ENCODE data around the gene TOLLIP.

Gene TOLLIP

GRCh38 chr11:1281974-1282365 lies 27.5 kb downstream of the TOLLIP start:
- TF ChIP-seq POLR2AphosphoS5 (IDR thresholded peaks at IDR 0.05; ENCODE audit: low read depth, low read length): no peak
- TF ChIP-seq TAF1 (IDR thresholded peaks at IDR 0.05; ENCODE audit: borderline replicate concordance, low read depth, low read length): no peak
- TF ChIP-seq POLR2A (IDR thresholded peaks at IDR 0.05; ENCODE audit: low read depth, low read length): no peak
- DNase-seq (ENCODE audit: insufficient read length): no peak
- no peak for FAIRE-seq

- DNase-seq (ENCODE audit: insufficient read length) (no peak), FAIRE-seq (no peak)
- TF ChIP-seq POLR2A (IDR thresholded peaks at IDR 0.05; ENCODE audit: low read depth, low read length) (no peak), TAF1 (IDR thresholded peaks at IDR 0.05; ENCODE audit: borderline replicate concordance, low read depth, low read length) (no peak), POLR2AphosphoS5 (IDR thresholded peaks at IDR 0.05; ENCODE audit: low read depth, low read length) (no peak)
Measured at GRCh38 chr11:1281326-1281973, 28.0 kb downstream of the TOLLIP start.

GRCh38 chr11:1280116-1281035 lies 29.1 kb downstream of the TOLLIP start:
- DNase-seq (ENCODE audit: insufficient read length): no peak
- TF ChIP-seq TAF1 (IDR thresholded peaks at IDR 0.05; ENCODE audit: borderline replicate concordance, low read depth, low read length) (no peak), POLR2A (IDR thresholded peaks at IDR 0.05; ENCODE audit: low read depth, low read length) (no peak), POLR2AphosphoS5 (IDR thresholded peaks at IDR 0.05; ENCODE audit: low read depth, low read length) (no peak)
- FAIRE-seq: no peak

- FAIRE-seq (no peak), DNase-seq (ENCODE audit: insufficient read length) (no peak)
- no peak for TF ChIP-seq POLR2AphosphoS5 (IDR thresholded peaks at IDR 0.05; ENCODE audit: low read depth, low read length)
- TF ChIP-seq POLR2A (IDR thresholded peaks at IDR 0.05; ENCODE audit: low read depth, low read length): no peak
- no peak for TF ChIP-seq TAF1 (IDR thresholded peaks at IDR 0.05; ENCODE audit: borderline replicate concordance, low read depth, low read length)
Measured at GRCh38 chr11:1279674-1280055, 29.8 kb downstream of the TOLLIP start.

GRCh38 chr11:1278766-1279673 lies 30.4 kb downstream of the TOLLIP start:
- TF ChIP-seq POLR2AphosphoS5 (IDR thresholded peaks at IDR 0.05; ENCODE audit: low read depth, low read length): no peak
- no peak for TF ChIP-seq TAF1 (IDR thresholded peaks at IDR 0.05; ENCODE audit: borderline replicate concordance, low read depth, low read length)
- no peak for TF ChIP-seq POLR2A (IDR thresholded peaks at IDR 0.05; ENCODE audit: low read depth, low read length)
- no peak for FAIRE-seq
- no peak for DNase-seq (ENCODE audit: insufficient read length)

- no peak for TF ChIP-seq POLR2AphosphoS5 (IDR thresholded peaks at IDR 0.05; ENCODE audit: low read depth, low read length)
- no peak for TF ChIP-seq POLR2A (IDR thresholded peaks at IDR 0.05; ENCODE audit: low read depth, low read length)
- no peak for TF ChIP-seq TAF1 (IDR thresholded peaks at IDR 0.05; ENCODE audit: borderline replicate concordance, low read depth, low read length)
- DNase-seq (ENCODE audit: insufficient read length): no peak
- no peak for FAIRE-seq
Measured at GRCh38 chr11:1277936-1278512, 31.4 kb downstream of the TOLLIP start.

- FAIRE-seq (no peak), DNase-seq (ENCODE audit: insufficient read length) (no peak)
- TF ChIP-seq POLR2AphosphoS5 (IDR thresholded peaks at IDR 0.05; ENCODE audit: low read depth, low read length) (no peak), POLR2A (IDR thresholded peaks at IDR 0.05; ENCODE audit: low read depth, low read length) (no peak), TAF1 (IDR thresholded peaks at IDR 0.05; ENCODE audit: borderline replicate concordance, low read depth, low read length) (no peak)
Measured at GRCh38 chr11:1276866-1277615, 32.4 kb downstream of the TOLLIP start.

- TF ChIP-seq POLR2A (IDR thresholded peaks at IDR 0.05; ENCODE audit: low read depth, low read length) (no peak), TAF1 (IDR thresholded peaks at IDR 0.05; ENCODE audit: borderline replicate concordance, low read depth, low read length) (no peak), POLR2AphosphoS5 (IDR thresholded peaks at IDR 0.05; ENCODE audit: low read depth, low read length) (no peak)
- no peak for FAIRE-seq
- no peak for DNase-seq (ENCODE audit: insufficient read length)
Measured at GRCh38 chr11:1276041-1276790, 33.2 kb downstream of the TOLLIP start.

GRCh38 chr11:1275021-1275420 lies 34.4 kb downstream of the TOLLIP start:
- TF ChIP-seq TAF1 (IDR thresholded peaks at IDR 0.05; ENCODE audit: borderline replicate concordance, low read depth, low read length) (no peak), POLR2A (IDR thresholded peaks at IDR 0.05; ENCODE audit: low read depth, low read length) (no peak), POLR2AphosphoS5 (IDR thresholded peaks at IDR 0.05; ENCODE audit: low read depth, low read length) (no peak)
- DNase-seq (ENCODE audit: insufficient read length) (no peak), FAIRE-seq (no peak)

GRCh38 chr11:1274501-1274900 lies 34.9 kb downstream of the TOLLIP start:
- no peak for FAIRE-seq
- TF ChIP-seq TAF1 (IDR thresholded peaks at IDR 0.05; ENCODE audit: borderline replicate concordance, low read depth, low read length) (no peak), POLR2AphosphoS5 (IDR thresholded peaks at IDR 0.05; ENCODE audit: low read depth, low read length) (no peak), POLR2A (IDR thresholded peaks at IDR 0.05; ENCODE audit: low read depth, low read length) (no peak)

More at GRCh38 chr11:1274501-1274900, 34.9 kb downstream of the TOLLIP start:
- no peak for DNase-seq (ENCODE audit: insufficient read length)
